Trophoblast cell (in vitro differentiated cells and primary cell): ENCODE measurements around the gene PLSCR4.

Experiments
- DNase-seq, 2 donors: peaks; one replicate each; pipeline ENCODE4 v3.0.0-alpha.2; 2016
- H2AFZ ChIP-seq: 2 replicates; pipeline ENCODE4 v1.6.1; 2013; ENCODE audit warnings: low read length, moderate library complexity, mild to moderate bottlenecking; ENCODE audit not compliant: insufficient read depth, poor library complexity
- H2AK5ac ChIP-seq: 2 replicates; pipeline ENCODE4 v1.6.1; 2013; ENCODE audit warnings: mild to moderate bottlenecking, low read length
- H2BK120ac ChIP-seq: 2 replicates; pipeline ENCODE4 v1.6.1; 2013; ENCODE audit warnings: low read length, mild to moderate bottlenecking, moderate library complexity; ENCODE audit not compliant: insufficient read depth, poor library complexity
- H2BK12ac ChIP-seq: 2 replicates; pipeline ENCODE4 v1.6.1; 2013; ENCODE audit warnings: mild to moderate bottlenecking, low read length, moderate library complexity
- H2BK5ac ChIP-seq: 2 replicates; pipeline ENCODE4 v1.6.1; 2013; ENCODE audit warnings: low read length, low read depth, moderate library complexity, mild to moderate bottlenecking; ENCODE audit not compliant: poor library complexity
- H3K14ac ChIP-seq: 2 replicates; pipeline ENCODE4 v1.6.1; 2013; ENCODE audit warnings: mild to moderate bottlenecking, low read length
- H3K18ac ChIP-seq: 2 replicates; pipeline ENCODE4 v1.6.1; 2013; ENCODE audit warnings: mild to moderate bottlenecking, low read length
- H3K23ac ChIP-seq: 2 replicates; pipeline ENCODE4 v1.6.1; 2013; ENCODE audit warnings: low read length
- H3K27ac ChIP-seq: 2 replicates; pipeline ENCODE4 v1.5.1; 2013; ENCODE audit warnings: low read depth, mild to moderate bottlenecking, inconsistent platforms, low read length, moderate library complexity
- H3K27me3 ChIP-seq: 2 replicates; pipeline ENCODE4 v1.6.1; 2013; ENCODE audit warnings: inconsistent platforms, mild to moderate bottlenecking, low read length, moderate library complexity; ENCODE audit not compliant: insufficient read depth
- H3K36me3 ChIP-seq, 2 experiments: 1 replicate in 1 of 2; 2 replicates in 1 of 2; pipeline ENCODE4 v1.6.1; 2013; ENCODE audit warnings: low read length in 2 of 2, mild to moderate bottlenecking in 2 of 2, moderate library complexity in 1 of 2; ENCODE audit not compliant: insufficient read depth in 2 of 2, control insufficient read depth in 1 of 2
- H3K4ac ChIP-seq: 2 replicates; pipeline ENCODE4 v1.6.1; 2013; ENCODE audit warnings: low read depth, mild to moderate bottlenecking, low read length, moderate library complexity
- H3K4me1 ChIP-seq, 2 experiments: 1 replicate in 1 of 2; 2 replicates in 1 of 2; pipeline ENCODE4 v1.6.1; 2013; ENCODE audit warnings: low read length in 2 of 2, mild to moderate bottlenecking in 2 of 2, moderate library complexity in 1 of 2; ENCODE audit not compliant: insufficient read depth in 2 of 2, control insufficient read depth in 1 of 2
- H3K4me2 ChIP-seq: 2 replicates; pipeline ENCODE4 v1.6.1; 2013; ENCODE audit warnings: inconsistent platforms, mild to moderate bottlenecking, low read length, moderate library complexity
- H3K4me3 ChIP-seq: 2 replicates; pipeline ENCODE4 v1.5.1; 2013; ENCODE audit warnings: mild to moderate bottlenecking, low read depth, low read length, inconsistent platforms
- H3K79me1 ChIP-seq: one replicate; pipeline ENCODE4 v1.6.1; 2013; ENCODE audit warnings: low read length
- H3K79me2 ChIP-seq: 2 replicates; pipeline ENCODE4 v1.6.1; 2013; ENCODE audit warnings: low read length, mild to moderate bottlenecking; ENCODE audit not compliant: control insufficient read depth, insufficient read depth, poor library complexity
- H3K9ac ChIP-seq: 2 replicates; pipeline ENCODE4 v1.6.1; 2013; ENCODE audit warnings: mild to moderate bottlenecking, low read length
- H3K9me3 ChIP-seq: 2 replicates; pipeline ENCODE4 v1.6.1; 2013; ENCODE audit warnings: low read depth, mild to moderate bottlenecking, control low read depth, inconsistent platforms, low read length; ENCODE audit not compliant: insufficient read depth
- H4K12ac ChIP-seq: 2 replicates; pipeline ENCODE4 v1.6.1; 2013; ENCODE audit warnings: low read depth, mild to moderate bottlenecking, low read length, moderate library complexity
- H4K8ac ChIP-seq: 2 replicates; pipeline ENCODE4 v1.6.1; 2013; ENCODE audit warnings: low read depth, mild to moderate bottlenecking, low read length, moderate library complexity
- H4K91ac ChIP-seq: one replicate; pipeline ENCODE4 v1.6.1; 2013; ENCODE audit warnings: low read depth, mild to moderate bottlenecking, low read length, moderate library complexity
- WGBS: extraction: QIAGEN DNeasy Blood & Tissue Kit; methylation state at CpG from one replicate; pipeline ENCODE4 v1.1.7; 2013; ENCODE audit warnings: missing lambda C conversion rate; ENCODE audit not compliant: insufficient read length, insufficient coverage; ENCODE audit errors: extremely low coverage; 5-methylcytosine and 5-hydroxymethylcytosine counted together

Gene PLSCR4

DNA sequence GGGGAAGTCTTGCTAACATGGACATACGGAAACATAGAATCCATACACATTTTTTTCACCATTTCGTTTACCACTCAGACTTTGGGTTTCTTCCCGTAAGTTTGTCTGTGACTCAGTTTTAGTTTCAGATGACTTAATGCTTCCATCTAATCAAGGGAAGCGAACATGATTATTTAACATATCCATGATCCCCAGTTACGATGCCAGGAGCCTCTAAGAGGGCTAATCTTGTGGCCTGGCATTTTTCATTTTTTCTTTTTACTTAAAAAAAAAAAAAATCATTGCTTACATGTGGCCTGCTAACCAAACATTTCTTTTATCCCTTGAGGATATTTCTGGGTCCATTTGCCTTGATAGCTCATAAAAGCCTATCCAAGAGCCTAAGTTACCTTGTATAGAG is 69.7 kb downstream of the PLSCR4 start:
- H3K27me3 ChIP-seq: no peaks in the 10 kb centered on the region
- no peaks in the 10 kb centered on the region for H3K79me1 ChIP-seq
- H2BK5ac ChIP-seq: no peak overlapping the region
- H2BK12ac ChIP-seq: no peak overlapping the region
- H4K91ac ChIP-seq: no peak overlapping the region
- no peak overlapping the region for H4K8ac ChIP-seq
- no peak overlapping the region for H2BK120ac ChIP-seq
- H3K4me1 ChIP-seq: no peaks in the 10 kb centered on the region
- no peak overlapping the region for H3K4me3 ChIP-seq
- no peaks in the 10 kb centered on the region for H3K79me2 ChIP-seq
- H3K9me3 ChIP-seq: no peaks in the 10 kb centered on the region
- H3K4me2 ChIP-seq: no peak overlapping the region
- no peak overlapping the region for H2AFZ ChIP-seq
- H3K14ac ChIP-seq: no peak overlapping the region
- H2AK5ac ChIP-seq: no peak overlapping the region
- H3K4ac ChIP-seq: no peak overlapping the region
- no peak overlapping the region for H3K18ac ChIP-seq
- no peaks in the 10 kb centered on the region for H3K36me3 ChIP-seq
- DNase-seq: no peak
- WGBS: no CpG with 5 or more reads among the region's 5 CpGs
- no peak overlapping the region for H3K9ac ChIP-seq
- no peak overlapping the region for H3K27ac ChIP-seq
- H4K12ac ChIP-seq: no peak overlapping the region
- H3K23ac ChIP-seq: no peak overlapping the region

DNA sequence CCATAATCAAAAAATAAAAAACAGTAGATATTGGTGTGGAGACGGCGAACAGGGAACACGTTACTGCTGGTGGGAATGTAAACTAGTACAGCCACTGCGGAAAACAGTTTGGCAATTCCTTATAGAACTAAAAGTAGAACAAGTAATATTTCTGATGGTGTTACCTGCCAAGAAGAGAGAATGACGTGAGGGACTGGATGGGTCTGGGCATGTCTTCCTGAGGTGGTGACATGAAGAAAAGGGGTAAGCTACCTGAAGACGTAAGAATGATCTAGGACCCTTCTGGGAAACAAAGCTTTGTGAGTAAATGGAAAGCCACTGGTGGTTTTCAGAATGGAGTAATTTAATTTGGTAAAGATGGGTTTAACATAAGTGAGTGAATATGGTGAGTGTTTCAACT is 70.5 kb downstream of the PLSCR4 start:
- no peaks in the 10 kb centered on the region for H3K9me3 ChIP-seq
- no peak for DNase-seq
- H3K23ac ChIP-seq: no peak overlapping the region
- no peak overlapping the region for H2BK120ac ChIP-seq
- no peak overlapping the region for H2AFZ ChIP-seq
- H4K12ac ChIP-seq: no peak overlapping the region
- no peak overlapping the region for H2BK5ac ChIP-seq
- H3K9ac ChIP-seq: no peak overlapping the region
- H3K27ac ChIP-seq: no peak overlapping the region
- no CpG with 5 or more reads among the region's 6 CpGs for WGBS
- no peak overlapping the region for H3K4me3 ChIP-seq
- H4K8ac ChIP-seq: no peak overlapping the region
- no peak overlapping the region for H2AK5ac ChIP-seq
- H2BK12ac ChIP-seq: no peak overlapping the region
- no peak overlapping the region for H3K14ac ChIP-seq
- no peaks in the 10 kb centered on the region for H3K4me1 ChIP-seq
- H3K4me2 ChIP-seq: no peak overlapping the region
- H3K79me2 ChIP-seq: no peaks in the 10 kb centered on the region
- H3K4ac ChIP-seq: no peak overlapping the region
- H3K18ac ChIP-seq: no peak overlapping the region
- no peak overlapping the region for H4K91ac ChIP-seq
- H3K79me1 ChIP-seq: no peaks in the 10 kb centered on the region
- no peaks in the 10 kb centered on the region for H3K36me3 ChIP-seq
- no peaks in the 10 kb centered on the region for H3K27me3 ChIP-seq

DNA sequence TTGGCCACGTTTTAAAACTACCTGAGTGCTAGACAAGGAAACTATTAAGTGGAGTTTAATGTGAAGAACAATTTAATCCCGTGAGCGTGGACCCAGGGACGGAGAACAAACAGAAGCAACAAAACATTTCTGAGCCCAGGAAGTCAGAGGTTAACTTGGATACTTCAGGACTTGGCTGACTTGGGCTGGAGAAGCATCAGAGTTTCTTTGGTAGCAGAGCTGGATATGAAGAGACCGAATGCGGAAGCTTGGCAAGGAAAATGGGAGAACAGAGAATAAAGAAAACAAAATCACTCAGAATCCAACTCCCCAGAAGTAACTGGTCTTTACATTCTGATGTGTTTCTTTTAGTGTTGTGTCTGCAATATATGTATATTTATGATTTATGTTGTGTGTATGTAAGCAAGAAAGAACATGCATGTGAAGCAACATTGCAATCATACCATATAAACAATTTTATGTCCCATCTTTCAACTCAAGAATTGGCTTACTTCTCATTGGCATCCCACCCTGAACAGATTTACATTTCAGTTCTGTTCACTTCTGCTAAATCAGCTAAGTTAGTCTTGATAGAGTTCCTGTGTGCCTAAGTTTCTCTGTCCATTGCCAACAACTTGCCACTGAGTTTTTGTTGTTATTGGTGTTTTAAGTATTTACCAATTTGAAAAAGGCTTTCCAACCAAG is 72.8 kb downstream of the PLSCR4 start:
- no CpG with 5 or more reads among the region's 6 CpGs for WGBS
- H3K23ac ChIP-seq: no peak overlapping the region
- H3K9me3 ChIP-seq: no peaks in the 10 kb centered on the region

DNA sequence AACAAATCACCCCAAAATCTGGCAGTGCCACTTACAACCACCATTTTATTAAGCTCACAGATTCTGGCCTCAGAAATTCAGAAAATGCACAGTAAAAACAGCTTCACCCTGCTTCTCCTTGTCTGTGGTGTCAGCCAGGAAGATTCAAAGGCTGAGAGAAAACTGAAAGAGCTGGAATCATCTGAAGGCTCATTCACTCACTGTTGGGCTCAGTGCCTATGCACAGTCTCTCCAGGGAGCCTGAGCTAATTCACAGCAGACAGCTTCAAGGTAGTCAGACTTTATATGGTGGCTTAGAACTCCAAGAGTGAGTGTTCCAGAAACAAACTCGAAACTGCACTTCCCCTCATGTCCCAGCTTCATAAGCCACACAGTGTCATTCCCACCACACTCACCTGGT is 73.4 kb downstream of the PLSCR4 start:
- Histone ChIP-seq H3K4me2 (no peak overlapping the region), H3K4ac (no peak overlapping the region), H3K27ac (no peak overlapping the region), H3K79me2 (no peaks in the 10 kb centered on the region), H3K4me1 (no peaks in the 10 kb centered on the region), H3K4me3 (no peak overlapping the region), H3K14ac (no peak overlapping the region), H3K36me3 (no peaks in the 10 kb centered on the region), H4K8ac (no peak overlapping the region), H3K9ac (no peak overlapping the region), H2BK120ac (no peak overlapping the region), H4K12ac (no peak overlapping the region), H2BK12ac (no peak overlapping the region), H2AFZ (no peak overlapping the region), H2AK5ac (no peak overlapping the region), H2BK5ac (no peak overlapping the region), H3K79me1 (no peaks in the 10 kb centered on the region), H3K27me3 (no peaks in the 10 kb centered on the region), H3K23ac (no peak overlapping the region), H3K9me3 (no peaks in the 10 kb centered on the region), H4K91ac (no peak overlapping the region), H3K18ac (no peak overlapping the region)
- no peak for DNase-seq
- WGBS: no CpG with 5 or more reads among the region's 1 CpG

More for the DNA sequence above, 72.8 kb downstream of the PLSCR4 start:
- H2BK12ac ChIP-seq: no peak overlapping the region
- H3K4me2 ChIP-seq: no peak overlapping the region
- H3K79me1 ChIP-seq: no peaks in the 10 kb centered on the region
- no peaks in the 10 kb centered on the region for H3K4me1 ChIP-seq
- no peak overlapping the region for H4K8ac ChIP-seq
- no peak overlapping the region for H3K14ac ChIP-seq
- H2AK5ac ChIP-seq: no peak overlapping the region
- no peaks in the 10 kb centered on the region for H3K27me3 ChIP-seq
- H3K79me2 ChIP-seq: no peaks in the 10 kb centered on the region
- no peak overlapping the region for H2AFZ ChIP-seq
- no peak overlapping the region for H3K4ac ChIP-seq
- H3K18ac ChIP-seq: no peak overlapping the region
- no peak for DNase-seq
- no peak overlapping the region for H3K9ac ChIP-seq
- H3K4me3 ChIP-seq: no peak overlapping the region
- no peak overlapping the region for H3K27ac ChIP-seq
- H4K12ac ChIP-seq: no peak overlapping the region
- no peak overlapping the region for H4K91ac ChIP-seq
- H3K36me3 ChIP-seq: no peaks in the 10 kb centered on the region
- no peak overlapping the region for H2BK5ac ChIP-seq
- no peak overlapping the region for H2BK120ac ChIP-seq
